Middle frontal gyrus (tissue), 1 donor: ENCODE measurements around the gene EIF4G3.
"Not testable (repeated sequence)": the region's sequence is repeated elsewhere in the genome, so short reads cannot be mapped to it uniquely, and the experiment has no call there.

ENCODE experiments used
- DNase-seq: peaks from one replicate; pipeline ENCODE4 v3.0.0-alpha.2; 2015; ENCODE audit warnings: low spot score; ENCODE audit errors: extremely low spot score

EIF4G3 gene

GRCh38 chr1:21152423-21153100 lies 24.1 kb downstream of the EIF4G3 start:
- DNase-seq: no peak

GRCh38 chr1:21149855-21150432 lies 26.8 kb downstream of the EIF4G3 start:
- DNase-seq: peak; percentile 36

- no peak for DNase-seq
These were observed 27.3 kb downstream of the EIF4G3 start for GRCh38 chr1:21149430-21149854.

GRCh38 chr1:21143752-21144151 lies 32.9 kb downstream of the EIF4G3 start:
- no peak for DNase-seq

- no peak for DNase-seq
These were observed 33.6 kb downstream of the EIF4G3 start for GRCh38 chr1:21143138-21143537.

GRCh38 chr1:21141030-21141429 lies 35.7 kb downstream of the EIF4G3 start:
- no peak for DNase-seq

- no peak for DNase-seq
These were observed 37.1 kb downstream of the EIF4G3 start for GRCh38 chr1:21139601-21140000.

- not testable (repeated sequence) for DNase-seq
These were observed 40.4 kb downstream of the EIF4G3 start for GRCh38 chr1:21136344-21136743.

- DNase-seq: no peak
These were observed 45.5 kb downstream of the EIF4G3 start for GRCh38 chr1:21131200-21131599.

- DNase-seq: no peak
These were observed 47.3 kb downstream of the EIF4G3 start for GRCh38 chr1:21129407-21129806.

- no peak for DNase-seq
These were observed 50.4 kb downstream of the EIF4G3 start for GRCh38 chr1:21126324-21126723.

GRCh38 chr1:21124846-21125245 lies 51.9 kb downstream of the EIF4G3 start:
- no peak for DNase-seq

- no peak for DNase-seq
These were observed 53.3 kb downstream of the EIF4G3 start for GRCh38 chr1:21123287-21123948.

GRCh38 chr1:21121764-21122471 lies 54.8 kb downstream of the EIF4G3 start:
- no peak for DNase-seq

GRCh38 chr1:21118167-21118566 lies 58.5 kb downstream of the EIF4G3 start:
- DNase-seq: no peak

- peak; percentile 24 for DNase-seq
These were observed 59.1 kb downstream of the EIF4G3 start for GRCh38 chr1:21117597-21118001.

GRCh38 chr1:21117159-21117558 lies 59.5 kb downstream of the EIF4G3 start:
- DNase-seq: no peak

- DNase-seq: no peak
These were observed 61.5 kb downstream of the EIF4G3 start for GRCh38 chr1:21115098-21115760.

- no peak for DNase-seq
These were observed 62.3 kb downstream of the EIF4G3 start for GRCh38 chr1:21114431-21114830.

GRCh38 chr1:21110163-21110562 lies 66.5 kb downstream of the EIF4G3 start:
- no peak for DNase-seq

- DNase-seq: no peak
These were observed 70.0 kb downstream of the EIF4G3 start for GRCh38 chr1:21106709-21107108.

GRCh38 chr1:21106238-21106637 lies 70.5 kb downstream of the EIF4G3 start:
- no peak for DNase-seq
